PC-3 (cell line): Measurements from ENCODE around the gene HRC.

ENCODE experiments used
- CTCF ChIP-seq: fragments of 300-600 bp; sonication (generic); conservative IDR thresholded peaks from 2 replicates; pipeline ENCODE4 v1.5.1; 2017; ENCODE audit warnings: antibody characterized with exemption, low read depth, mild to moderate bottlenecking, low read length
- EZH2 ChIP-seq: fragments of 300-600 bp; sonication (generic); IDR thresholded peaks from one replicate; pipeline ENCODE4 v1.6.1; 2017; ENCODE audit warnings: antibody characterized with exemption, mild to moderate bottlenecking, low read length; ENCODE audit not compliant: unreplicated experiment

DNA sequence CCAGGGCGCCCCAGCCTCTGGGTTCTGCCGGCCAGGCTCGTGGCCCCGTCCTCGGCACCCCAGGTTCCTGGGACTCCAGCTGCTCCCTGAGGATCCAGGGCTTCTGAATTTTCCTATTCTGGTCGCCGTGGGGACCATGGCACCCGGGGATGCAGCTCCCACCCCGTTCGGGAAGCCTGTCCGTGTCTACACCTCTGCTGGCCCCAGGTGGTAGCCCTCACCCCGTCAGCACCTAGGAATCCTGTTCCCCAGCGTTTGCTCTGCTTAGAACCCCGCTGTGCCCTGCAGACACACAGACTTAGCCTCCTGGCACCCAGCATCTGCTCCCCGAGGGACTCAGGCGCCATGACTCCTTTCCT, 34.9 kb downstream of the HRC start:
- no peak for TF ChIP-seq CTCF
- TF ChIP-seq EZH2 = no peak
